K562 (cell line): ENCODE measurements around the gene CNTD1. TPM values are rescaled to one million over a fixed set of nuclear protein-coding genes. Genes with fewer than 3 reads are reported as not detected.
A peak's percentile ranks its signal among the peaks of the same experiment; 100 is the strongest.

Experiments used
- ATAC-seq: fragments of 200-7000 bp; cut with Tn5 transposase; 3 replicates; pipeline ENCODE4 v1.9.1; 2020; ENCODE audit warnings: moderate library complexity
- BruUV-seq: library from RNA; stranded (reverse); fragments of 400-500 nt; replicated peaks from 2 replicates; lab custom pipeline; 2021; lab: Mats Ljungman, UMichigan
- CTCF ChIA-PET: fragments of 300-600 bp; formaldehyde crosslinking; extraction: SDS; loops from one replicate; lab custom pipeline; 2021; ENCODE audit warnings: low intra/inter-chr PET ratio; lab: Yijun Ruan, JAX
- POLR2A ChIA-PET: fragments of 300-600, 350-650 bp; sonication (Branson Sonifier 250); formaldehyde crosslinking; extraction: SDS; loops from one replicate; lab custom pipeline; 2021; ENCODE audit warnings: antibody characterized with exemption, inconsistent platforms; lab: Yijun Ruan, JAX
- DNase-seq, 4 experiments: peaks; one replicate each; pipeline versions ENCODE4 v3.0.0 to v3.0.0-alpha.2; 2011 to 2018; ENCODE audit warnings: low spot score in 3 of 4, mixed read lengths in 3 of 4; ENCODE audit errors: extremely low read depth in 1 of 4
- FAIRE-seq: peaks from 2 replicates; lab custom pipeline; 2011; peaks lifted over from hg19 to GRCh38; lab: Jason Lieb, UNC
- H2AFZ ChIP-seq: 2 replicates; pipeline ENCODE4 v1.6.0; 2011; ENCODE audit warnings: low read depth, low read length, control low read depth, inconsistent platforms
- H3K27ac ChIP-seq: fragments of 200-600 bp; 3 replicates; pipeline ENCODE4 v1.8.0; 2011; ENCODE audit warnings: low read depth, mild to moderate bottlenecking, control low read depth, inconsistent platforms, low read length, moderate library complexity, mixed read lengths; ENCODE audit errors: extremely low read depth
- H3K27me3 ChIP-seq, 2 experiments: fragments of 300-600 bp in 1 of 2; 2 replicates in 1 of 2; 3 replicates in 1 of 2; pipeline versions ENCODE4 v1.6.0 to v1.8.0; 2011; ENCODE audit warnings: inconsistent platforms in 2 of 2, low read length in 2 of 2, mild to moderate bottlenecking in 1 of 2, mixed read lengths in 1 of 2, moderate library complexity in 1 of 2; ENCODE audit not compliant: control insufficient read depth in 2 of 2, insufficient read depth in 2 of 2
- H3K36me3 ChIP-seq: fragments of 300-600 bp; 3 replicates; pipeline ENCODE4 v1.8.0; 2011; ENCODE audit warnings: mild to moderate bottlenecking, low read length, inconsistent platforms; ENCODE audit not compliant: control insufficient read depth, insufficient read depth
- H3K4me1 ChIP-seq, 2 experiments: fragments of 200-600 bp in 1 of 2; replicated peaks in 1 of 2; 2 replicates in 1 of 2; 3 replicates in 1 of 2; pipeline versions ENCODE4 v1.5.1 to v1.8.0; 2011; ENCODE audit warnings: inconsistent platforms in 2 of 2, low read length in 2 of 2, mild to moderate bottlenecking in 1 of 2, mixed read lengths in 1 of 2, moderate library complexity in 1 of 2; ENCODE audit not compliant: control insufficient read depth in 2 of 2, insufficient read depth in 2 of 2
- H3K4me2 ChIP-seq: 2 replicates; pipeline ENCODE4 v1.6.1; 2011; ENCODE audit warnings: low read length, control low read depth, inconsistent platforms, mixed read lengths; ENCODE audit not compliant: insufficient read depth
- H3K4me3 ChIP-seq: fragments of 200-600 bp; sonication (generic), shearing (Covaris generic); 2 replicates; pipeline ENCODE4 v1.5.1; 2016; ENCODE audit warnings: control low read depth, inconsistent platforms
- H3K79me2 ChIP-seq: fragments of 200-600 bp; 3 replicates; pipeline ENCODE4 v1.8.0; 2011; ENCODE audit warnings: low read length, inconsistent platforms; ENCODE audit not compliant: control insufficient read depth, insufficient read depth
- H3K9ac ChIP-seq, 2 experiments: 2 replicates each; pipeline versions ENCODE4 v1.6.0 to v1.6.1; 2011; ENCODE audit warnings: low read depth in 2 of 2, low read length in 2 of 2, control low read depth in 1 of 2, inconsistent platforms in 1 of 2, mild to moderate bottlenecking in 1 of 2, mixed read lengths in 1 of 2; ENCODE audit not compliant: insufficient read depth in 1 of 2
- H3K9me1 ChIP-seq: one replicate; pipeline ENCODE4 v1.6.0; 2011; ENCODE audit warnings: inconsistent platforms, mild to moderate bottlenecking, low read length, moderate library complexity; ENCODE audit not compliant: control insufficient read depth, insufficient read depth
- H3K9me3 ChIP-seq: replicated peaks from 2 replicates; pipeline ENCODE4 v1.5.1; 2011; ENCODE audit warnings: low read depth, low read length, inconsistent platforms; ENCODE audit not compliant: control insufficient read depth, insufficient read depth
- H4K20me1 ChIP-seq: replicated peaks from 2 replicates; pipeline ENCODE4 v1.6.1; 2011; ENCODE audit warnings: low read length, inconsistent platforms, mixed read lengths; ENCODE audit not compliant: control insufficient read depth, insufficient read depth
- ATF6 ChIP-seq: sonication (generic); formaldehyde crosslinking; IDR thresholded peaks from 2 replicates; pipeline ENCODE4 v1.4.0; 2020; ENCODE audit warnings: mild to moderate bottlenecking, missing genetic modification reagents
- BHLHE40 ChIP-seq: IDR thresholded peaks from 2 replicates; pipeline ENCODE4 v1.6.1; 2011; ENCODE audit warnings: low read length, improper control_type of control experiment
- BRF1 ChIP-seq: IDR thresholded peaks from 3 replicates; pipeline ENCODE4 v1.6.1; 2011; ENCODE audit warnings: borderline replicate concordance, mild to moderate bottlenecking; ENCODE audit not compliant: insufficient read length; ENCODE audit errors: extremely low read depth
- EP300 ChIP-seq: IDR thresholded peaks from 2 replicates; pipeline ENCODE4 v1.6.1; 2012; ENCODE audit warnings: low read length, improper control_type of control experiment
- FOXK1 ChIP-seq: sonication (generic); formaldehyde crosslinking; IDR thresholded peaks from 2 replicates; pipeline ENCODE4 v1.8.0; 2022; ENCODE audit warnings: missing genetic modification reagents, mild to moderate bottlenecking, borderline replicate concordance
- NR4A1 ChIP-seq, 2 experiments: fragments of 250-450 bp in 1 of 2; fragments of 450-650 bp in 1 of 2; sonication (Bioruptor Pico) in 1 of 2; IDR thresholded peaks; 2 replicates each; pipeline versions ENCODE4 v1.4.0 to v1.6.1; 2016 to 2020; ENCODE audit warnings: mild to moderate bottlenecking in 2 of 2, missing compliant biosample characterization in 1 of 2, missing genetic modification characterization in 1 of 2, moderate library complexity in 1 of 2
- PTBP1 ChIP-seq: fragments of 200-400 bp; formaldehyde crosslinking; IDR thresholded peaks from 2 replicates; pipeline ENCODE4 v1.6.1; 2017; ENCODE audit warnings: low read depth, low read length
- TAF7 ChIP-seq: fragments of 450-650 bp; IDR thresholded peaks from 2 replicates; pipeline ENCODE4 v1.6.1; 2016; ENCODE audit warnings: missing genetic modification characterization, missing compliant biosample characterization
- TAL1 ChIP-seq: fragments of 450-650 bp; IDR thresholded peaks from 2 replicates; pipeline ENCODE4 v1.6.1; 2016; ENCODE audit warnings: mild to moderate bottlenecking
- TBL1XR1 ChIP-seq, 2 experiments: IDR thresholded peaks; 2 replicates each; pipeline ENCODE4 v1.6.1; 2012; ENCODE audit warnings: improper control_type of control experiment in 2 of 2, low read length in 2 of 2, mild to moderate bottlenecking in 1 of 2
- TCF3 ChIP-seq: sonication (generic); formaldehyde crosslinking; IDR thresholded peaks from 2 replicates; pipeline ENCODE4 v1.4.0; 2020; ENCODE audit warnings: mild to moderate bottlenecking, missing genetic modification reagents
- ZC3H11A ChIP-seq: IDR thresholded peaks from 2 replicates; pipeline ENCODE4 v1.6.1; 2012; ENCODE audit warnings: low read depth, low read length, improper control_type of control experiment
- ZKSCAN1 ChIP-seq: fragments of 150-350 bp; IDR thresholded peaks from 2 replicates; pipeline ENCODE4 v1.6.1; 2016; ENCODE audit warnings: low read depth, low read length
- WGBS: fragments of 100-300 bp; shearing (Covaris generic); methylation state at CpG from one replicate; pipeline ENCODE4 v1.1.6; 2016; ENCODE audit warnings: low coverage, mixed read lengths; ENCODE audit not compliant: insufficient coverage; ENCODE audit errors: missing lambda C conversion rate; 5-methylcytosine and 5-hydroxymethylcytosine counted together
- in situ Hi-C: fragments of 300-500 bp; cut with MboI; formaldehyde crosslinking; loops from 4 replicates; pipeline ENCODE4 v1.15.0; 2018; ENCODE audit warnings: inconsistent platforms, mixed read lengths
- intact Hi-C: fragments of 100-400 bp; cut with micrococcal nuclease; formaldehyde crosslinking; loops from 2 replicates; pipeline ENCODE4 v1.14.2; 2022
- polyA plus RNA-seq, 8 experiments: library from polyadenylated mRNA; depleted of rRNA in 4 of 8; stranded (reverse) in 5 of 8; unstranded in 3 of 8; fragments of >200 nt; fragmentation: Nextera tagmentation in 2 of 8; fragmentation: Illumina TruSeq in 1 of 8; extraction: Ambion mirVana in 2 of 8; extraction: Trizol in 1 of 8; gene quantifications; 2 replicates each; pipeline versions ENCODE4 v1.2.1 to v1.2.3, GENCODE V29; 2011 to 2014; ENCODE audit warnings: inconsistent platforms in 1 of 8, missing spikeins in 1 of 8
- total RNA-seq, 7 experiments: library from RNA; depleted of rRNA in 6 of 7; stranded (reverse); fragments of >200 nt in 6 of 7; fragmentation: Illumina TruSeq in 2 of 7; extraction: Trizol in 2 of 7; gene quantifications; 2 replicates each; pipeline versions ENCODE4 v1.2.1 to v1.2.3, GENCODE V29; 2011 to 2021; ENCODE audit warnings: low replicate concordance in 1 of 7
- TF ChIP-seq, protein P1 (sequence below): sonication (generic); IDR thresholded peaks from 2 replicates; pipeline ENCODE4 v1.6.1; 2016
- TF ChIP-seq, protein P2 (sequence below): fragments of 250-450 bp; sonication (Bioruptor Pico); IDR thresholded peaks from 2 replicates; pipeline ENCODE4 v1.4.0; 2020

The CNTD1 gene
- total and polyA plus RNA-seq, 9 of the 15 experiments (the other 6 are each of a cell fraction or from before 2014, with no cell fraction given), result 0.12 to 0.86 (median 0.41) TPM; not detected in 1

DNA sequence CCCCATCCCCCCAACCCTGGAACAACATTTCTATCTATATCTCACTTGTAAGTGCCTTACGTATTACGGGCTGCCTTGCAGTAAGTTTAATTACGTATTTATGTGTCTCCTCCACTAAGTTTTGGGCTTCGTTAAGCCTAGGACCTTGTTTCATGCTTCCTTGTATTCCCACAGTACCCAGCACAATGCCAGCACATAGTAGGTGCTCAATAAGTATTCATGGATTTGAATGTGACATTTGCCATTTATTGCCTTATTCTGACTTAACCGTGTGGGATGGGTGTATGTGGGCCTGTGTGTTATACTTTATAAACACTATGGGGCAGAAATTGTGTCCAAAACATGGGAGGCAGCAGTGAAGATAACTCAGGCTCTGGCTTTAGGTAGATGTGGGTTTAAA, 6.1 kb upstream of the CNTD1 start:
- peaks cover 8% of the 10 kb centered on the region for H3K79me2 ChIP-seq
- peaks cover 10 to 27% of the 10 kb centered on the region in 2 experiments for H3K4me1 ChIP-seq
- peak overlapping the region; percentile 11; the same call in 1 of the 3 replicates for H3K27ac ChIP-seq
- WGBS, result 58% methylated on average over 5 of the region's 5 CpGs
- peaks cover 62% of the 10 kb centered on the region for H3K36me3 ChIP-seq
- H3K9me3 ChIP-seq, result no peaks in the 10 kb centered on the region
- CTCF ChIA-PET, result no interaction called here
- H2AFZ ChIP-seq, result no peak overlapping the region
- intact Hi-C loops (no loop called here), in situ Hi-C loops (no loop called here)
- no peaks in the 10 kb centered on the region for H3K9me1 ChIP-seq
- no peak overlapping the region for H3K4me3 ChIP-seq
- H3K27me3 ChIP-seq, result no peaks in the 10 kb centered on the region
- H3K9ac ChIP-seq, result no peak overlapping the region
- POLR2A ChIA-PET, result interaction anchor here (0.9 kb wide), 1 partner anchor 19 kb away, joined by 3 read pairs; no protein-coding TSS in a partner anchor
- no TSS peak for BruUV-seq
- FAIRE-seq, result no peak
- DNase-seq, result no peak
- no peaks in the 10 kb centered on the region for H4K20me1 ChIP-seq
- H3K4me2 ChIP-seq, result no peak overlapping the region
- ATAC-seq, result no peak
- TF ChIP-seq ZKSCAN1 (peak; percentile 92), FOXK1 (no peak), ZC3H11A (no peak), TAF7 (tag) (no peak), BHLHE40 (no peak), EP300 (no peak), BRF1 (no peak), TBL1XR1 (IDR thresholded peaks at IDR 0.05; ENCODE audit: low read length in 2 of 2) (no peak), NR4A1 (CRISPR knock-in tag; IDR thresholded peaks at IDR 0.05) (no peak), NR4A1 (tag; IDR thresholded peaks at IDR 0.05) (no peak), ATF6 (CRISPR knock-in tag) (no peak), TAL1 (no peak), PTBP1 (no peak), TCF3 (CRISPR knock-in tag) (0 out of 2 replicates have a peak, but pooled peaks have one; percentile 10)
- TF ChIP-seq, protein P1, sequence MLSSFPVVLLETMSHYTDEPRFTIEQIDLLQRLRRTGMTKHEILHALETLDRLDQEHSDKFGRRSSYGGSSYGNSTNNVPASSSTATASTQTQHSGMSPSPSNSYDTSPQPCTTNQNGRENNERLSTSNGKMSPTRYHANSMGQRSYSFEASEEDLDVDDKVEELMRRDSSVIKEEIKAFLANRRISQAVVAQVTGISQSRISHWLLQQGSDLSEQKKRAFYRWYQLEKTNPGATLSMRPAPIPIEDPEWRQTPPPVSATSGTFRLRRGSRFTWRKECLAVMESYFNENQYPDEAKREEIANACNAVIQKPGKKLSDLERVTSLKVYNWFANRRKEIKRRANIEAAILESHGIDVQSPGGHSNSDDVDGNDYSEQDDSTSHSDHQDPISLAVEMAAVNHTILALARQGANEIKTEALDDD, result 0 out of 2 replicates have a peak, but pooled peaks have one; percentile 15
- TF ChIP-seq, protein P2, sequence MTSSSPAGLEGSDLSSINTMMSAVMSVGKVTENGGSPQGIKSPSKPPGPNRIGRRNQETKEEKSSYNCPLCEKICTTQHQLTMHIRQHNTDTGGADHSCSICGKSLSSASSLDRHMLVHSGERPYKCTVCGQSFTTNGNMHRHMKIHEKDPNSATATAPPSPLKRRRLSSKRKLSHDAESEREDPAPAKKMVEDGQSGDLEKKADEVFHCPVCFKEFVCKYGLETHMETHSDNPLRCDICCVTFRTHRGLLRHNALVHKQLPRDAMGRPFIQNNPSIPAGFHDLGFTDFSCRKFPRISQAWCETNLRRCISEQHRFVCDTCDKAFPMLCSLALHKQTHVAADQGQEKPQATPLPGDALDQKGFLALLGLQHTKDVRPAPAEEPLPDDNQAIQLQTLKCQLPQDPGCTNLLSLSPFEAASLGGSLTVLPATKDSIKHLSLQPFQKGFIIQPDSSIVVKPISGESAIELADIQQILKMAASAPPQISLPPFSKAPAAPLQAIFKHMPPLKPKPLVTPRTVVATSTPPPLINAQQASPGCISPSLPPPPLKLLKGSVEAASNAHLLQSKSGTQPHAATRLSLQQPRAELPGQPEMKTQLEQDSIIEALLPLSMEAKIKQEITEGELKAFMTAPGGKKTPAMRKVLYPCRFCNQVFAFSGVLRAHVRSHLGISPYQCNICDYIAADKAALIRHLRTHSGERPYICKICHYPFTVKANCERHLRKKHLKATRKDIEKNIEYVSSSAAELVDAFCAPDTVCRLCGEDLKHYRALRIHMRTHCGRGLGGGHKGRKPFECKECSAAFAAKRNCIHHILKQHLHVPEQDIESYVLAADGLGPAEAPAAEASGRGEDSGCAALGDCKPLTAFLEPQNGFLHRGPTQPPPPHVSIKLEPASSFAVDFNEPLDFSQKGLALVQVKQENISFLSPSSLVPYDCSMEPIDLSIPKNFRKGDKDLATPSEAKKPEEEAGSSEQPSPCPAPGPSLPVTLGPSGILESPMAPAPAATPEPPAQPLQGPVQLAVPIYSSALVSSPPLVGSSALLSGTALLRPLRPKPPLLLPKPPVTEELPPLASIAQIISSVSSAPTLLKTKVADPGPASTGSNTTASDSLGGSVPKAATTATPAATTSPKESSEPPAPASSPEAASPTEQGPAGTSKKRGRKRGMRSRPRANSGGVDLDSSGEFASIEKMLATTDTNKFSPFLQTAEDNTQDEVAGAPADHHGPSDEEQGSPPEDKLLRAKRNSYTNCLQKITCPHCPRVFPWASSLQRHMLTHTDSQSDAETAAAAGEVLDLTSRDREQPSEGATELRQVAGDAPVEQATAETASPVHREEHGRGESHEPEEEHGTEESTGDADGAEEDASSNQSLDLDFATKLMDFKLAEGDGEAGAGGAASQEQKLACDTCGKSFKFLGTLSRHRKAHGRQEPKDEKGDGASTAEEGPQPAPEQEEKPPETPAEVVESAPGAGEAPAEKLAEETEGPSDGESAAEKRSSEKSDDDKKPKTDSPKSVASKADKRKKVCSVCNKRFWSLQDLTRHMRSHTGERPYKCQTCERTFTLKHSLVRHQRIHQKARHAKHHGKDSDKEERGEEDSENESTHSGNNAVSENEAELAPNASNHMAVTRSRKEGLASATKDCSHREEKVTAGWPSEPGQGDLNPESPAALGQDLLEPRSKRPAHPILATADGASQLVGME, result no peak
